ACHN (cell line): ENCODE measurements around the gene ZDHHC14.
"Not testable (repeated sequence)": the region's sequence is repeated elsewhere in the genome, so short reads cannot be mapped to it uniquely, and the experiment has no call there.

Experiments
- DNase-seq: peaks from one replicate; pipeline ENCODE4 v3.0.0-alpha.2; 2015
- in situ Hi-C: cut with HindIII; loops from 2 replicates; pipeline ENCODE4 v1.10.0; 2017; ENCODE audit warnings: low sequenced_read_pairs, low pct_ligation_motif_present, low pct_unique_long_range_greater_than_20kb

ZDHHC14 gene

DNA sequence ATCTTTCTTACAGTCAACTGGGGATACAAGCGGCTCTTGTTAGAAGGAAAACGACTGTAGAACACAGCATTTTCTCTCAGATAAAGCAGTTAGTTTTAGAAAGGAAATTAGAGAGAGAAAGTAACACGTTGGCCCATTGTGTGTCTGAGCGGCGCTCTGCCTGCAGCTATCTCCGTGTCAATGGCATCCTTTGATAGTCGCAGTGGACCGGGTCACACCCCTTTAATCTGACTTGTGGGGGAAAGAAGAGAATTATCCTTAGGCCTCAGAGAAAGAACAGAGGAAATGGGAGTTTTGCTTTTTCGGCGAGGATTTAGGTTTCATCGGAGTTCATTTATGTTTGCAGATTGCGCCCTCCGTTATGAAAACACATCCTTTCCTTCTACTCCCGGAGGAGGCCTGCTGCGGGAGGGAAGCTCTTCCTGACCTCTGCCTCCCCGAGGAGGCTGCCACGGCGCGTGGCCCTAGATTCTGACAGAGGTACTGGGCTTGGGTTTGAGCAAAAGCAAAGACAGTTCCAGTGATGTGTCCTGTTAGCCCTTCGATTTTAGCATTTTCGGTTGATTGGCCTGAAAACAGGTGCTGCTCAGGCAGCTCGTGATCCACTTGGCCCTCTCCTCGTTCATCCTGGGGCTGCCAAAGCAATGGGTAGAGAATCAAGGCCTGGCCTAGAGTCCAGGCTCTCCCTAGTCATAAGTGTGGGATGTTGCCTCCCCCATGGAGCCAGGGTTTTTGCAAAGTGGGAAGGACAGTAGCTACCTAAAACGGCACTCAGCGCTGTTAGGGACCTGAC, 74.9 kb downstream of the ZDHHC14 start:
- no peak for DNase-seq
- in situ Hi-C loops, result no loop called here

DNA sequence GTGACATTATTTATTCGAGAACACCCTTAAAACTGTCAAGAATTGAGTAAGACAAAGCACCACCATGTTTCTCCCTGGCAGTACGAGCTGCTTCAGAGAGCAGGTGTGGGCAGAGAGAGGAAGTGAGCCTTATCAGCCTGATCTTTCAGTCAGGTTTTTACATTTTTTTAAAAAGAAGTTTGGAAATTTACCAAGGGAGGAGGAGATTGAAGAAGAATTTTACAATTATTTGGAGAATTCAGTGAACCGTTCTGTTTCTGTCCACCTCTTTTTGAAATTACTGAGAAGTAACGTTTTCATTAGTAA, 75.5 kb downstream of the ZDHHC14 start:
- no peak for DNase-seq
- in situ Hi-C loops, result no loop called here

DNA sequence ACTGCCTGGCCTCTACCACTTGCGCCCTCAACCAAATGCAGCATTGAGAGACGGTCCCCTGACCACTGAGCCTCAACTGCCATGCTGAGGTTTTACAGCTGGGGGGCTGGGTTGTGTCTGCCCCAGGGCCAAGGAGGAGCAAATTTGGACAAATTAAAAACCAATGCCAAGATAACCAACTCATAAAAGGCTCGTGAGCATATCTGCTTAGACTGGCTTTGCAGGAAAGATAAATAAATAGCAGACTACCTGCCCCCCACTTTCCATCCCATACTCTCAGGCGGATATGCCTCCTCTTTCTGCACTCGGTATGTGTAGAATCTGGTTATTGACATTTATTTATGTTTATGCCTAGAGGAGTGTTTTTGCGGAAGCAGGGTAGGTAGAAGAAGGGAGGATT, 76.8 kb downstream of the ZDHHC14 start:
- DNase-seq, result no peak
- in situ Hi-C loops, result no loop called here

DNA sequence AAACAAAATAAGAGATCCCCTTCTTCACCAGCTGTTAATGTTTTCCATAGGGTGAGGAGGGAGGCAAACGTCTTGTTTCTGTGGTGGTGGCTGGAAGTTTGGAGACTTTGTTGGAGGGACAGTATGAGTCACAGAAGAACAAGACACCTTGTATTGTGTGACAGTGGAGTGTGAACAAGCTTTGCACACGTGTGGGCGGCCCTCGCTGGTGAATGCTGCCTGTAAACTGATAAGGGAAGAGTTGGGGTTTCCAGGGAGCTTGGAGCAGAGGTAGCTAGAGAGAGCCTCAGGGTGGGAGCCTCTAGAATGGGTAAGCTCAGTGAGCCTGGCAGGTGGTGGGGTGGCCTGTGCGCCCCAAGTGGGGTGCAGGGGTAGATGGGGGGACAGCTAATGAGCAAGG, 78.3 kb downstream of the ZDHHC14 start:
- DNase-seq, result no peak
- in situ Hi-C loops, result no loop called here

DNA sequence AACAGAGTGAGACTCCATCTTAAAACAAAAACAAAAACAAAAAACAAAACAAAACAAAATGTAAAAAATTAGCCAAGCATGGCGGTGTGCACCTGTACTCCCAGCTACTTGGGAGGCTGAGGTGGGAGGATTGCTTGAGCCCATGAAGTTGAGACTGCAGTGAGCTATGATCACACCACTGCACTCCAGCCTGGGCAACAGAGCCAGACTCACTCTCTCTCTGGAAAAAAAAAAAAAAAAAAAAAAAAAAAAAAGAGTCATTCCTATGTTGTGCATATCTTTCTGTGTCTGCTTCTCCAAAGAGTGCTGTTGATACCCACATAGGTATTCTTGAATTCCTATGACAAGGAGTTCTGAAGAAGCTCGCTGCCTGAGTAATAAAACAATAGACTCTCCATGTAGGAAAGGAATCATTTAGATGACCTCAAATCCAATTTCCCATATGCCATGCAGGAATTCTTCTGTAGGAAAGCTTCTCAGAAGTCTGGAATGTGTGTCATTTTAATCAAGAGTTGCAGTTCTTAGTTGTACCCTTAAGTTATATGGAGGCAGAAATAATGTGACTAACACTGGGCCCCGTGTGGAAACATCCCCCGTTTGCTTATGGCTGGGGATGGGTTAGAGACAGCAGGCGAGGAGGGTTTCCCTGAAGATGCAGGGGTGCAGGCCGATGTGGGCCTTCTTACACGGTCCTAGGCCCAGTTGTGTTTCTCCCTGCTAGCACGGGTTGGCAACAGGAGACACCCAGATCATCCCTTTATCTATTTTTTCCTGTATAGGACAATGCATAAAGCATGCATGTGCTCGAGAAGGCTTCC, 79.4 kb downstream of the ZDHHC14 start:
- DNase-seq, result no peak
- in situ Hi-C loops, result no loop called here

DNA sequence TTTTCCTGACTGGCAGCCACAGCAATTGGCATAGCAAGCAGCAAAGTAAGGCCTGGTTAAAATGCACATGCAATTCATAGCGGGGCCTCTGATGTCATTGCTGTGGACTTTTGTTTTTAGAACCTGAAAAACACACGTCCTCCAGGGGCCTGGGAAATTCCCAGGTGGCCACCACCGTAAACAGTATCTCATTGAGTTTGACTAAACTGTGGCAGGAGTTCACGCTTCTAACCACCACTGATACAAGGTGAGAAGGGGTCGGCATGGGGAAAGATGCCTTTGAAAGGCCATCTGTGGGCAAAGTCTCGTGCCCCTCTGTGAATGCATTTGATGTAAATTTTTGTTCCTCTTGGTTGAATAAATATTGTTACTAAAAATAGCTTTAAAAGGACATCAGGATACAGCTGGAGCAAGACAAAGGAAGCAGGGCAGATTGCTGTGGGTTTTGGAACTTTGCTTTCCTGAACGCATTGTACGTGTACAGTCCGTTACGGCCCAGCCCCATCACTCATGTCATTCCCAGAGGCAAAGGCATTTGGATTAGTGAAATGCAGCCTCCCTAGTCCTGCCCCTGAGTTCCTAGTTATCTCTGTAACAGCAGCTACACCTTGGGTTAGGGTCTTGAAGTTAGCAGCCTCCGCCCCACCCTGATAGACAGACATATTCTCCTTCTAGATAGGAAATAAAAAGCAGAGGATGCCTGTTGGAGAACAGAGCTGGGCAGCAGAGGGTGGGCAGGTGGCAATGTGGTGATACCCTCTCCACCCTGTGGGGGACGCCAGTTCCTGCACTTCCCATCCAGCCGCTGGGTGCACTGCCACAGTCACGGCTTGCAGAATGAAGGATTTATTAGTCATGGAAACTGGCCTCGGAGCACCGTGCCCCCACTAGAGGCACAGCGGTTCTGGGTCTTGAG, 80.3 kb downstream of the ZDHHC14 start:
- DNase-seq, result no peak
- in situ Hi-C loops, result no loop called here

DNA sequence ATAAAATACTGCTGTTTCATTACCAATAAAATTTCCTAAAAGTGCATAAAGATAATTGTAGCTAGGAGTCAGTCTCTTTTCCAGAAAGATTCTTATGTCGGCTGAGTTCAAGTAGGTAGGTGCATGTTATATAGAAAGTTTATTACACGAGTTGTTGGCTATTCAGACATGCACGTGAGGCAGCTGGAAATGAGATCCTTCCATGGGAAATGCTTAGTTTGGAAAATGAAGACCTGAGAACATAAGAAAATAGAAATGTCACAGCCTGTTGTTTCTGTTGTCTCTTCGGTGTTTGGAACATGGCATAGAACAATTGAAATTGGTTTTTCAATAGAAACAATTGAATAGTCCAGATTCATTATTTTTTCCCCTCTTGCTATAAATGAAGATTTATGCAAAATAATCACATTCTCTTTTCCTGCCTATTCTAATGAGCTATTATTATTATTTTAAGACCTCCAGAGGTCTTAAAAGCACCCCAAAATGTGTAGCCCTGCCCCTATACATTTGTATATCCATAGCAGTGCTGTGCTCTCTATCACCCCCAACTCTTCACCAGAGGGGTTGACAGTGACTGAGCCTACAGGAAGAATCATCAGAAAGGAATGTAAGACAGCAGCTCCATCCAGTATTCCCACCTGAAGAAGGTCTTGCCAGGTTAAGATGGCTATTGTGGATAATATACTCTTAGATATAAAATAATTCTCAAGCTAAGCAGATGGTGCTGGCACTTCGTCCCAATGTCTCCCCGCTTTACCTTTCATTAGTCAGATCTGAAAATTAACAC, 82.2 kb downstream of the ZDHHC14 start:
- in situ Hi-C loops, result no loop called here
- no peak for DNase-seq

DNA sequence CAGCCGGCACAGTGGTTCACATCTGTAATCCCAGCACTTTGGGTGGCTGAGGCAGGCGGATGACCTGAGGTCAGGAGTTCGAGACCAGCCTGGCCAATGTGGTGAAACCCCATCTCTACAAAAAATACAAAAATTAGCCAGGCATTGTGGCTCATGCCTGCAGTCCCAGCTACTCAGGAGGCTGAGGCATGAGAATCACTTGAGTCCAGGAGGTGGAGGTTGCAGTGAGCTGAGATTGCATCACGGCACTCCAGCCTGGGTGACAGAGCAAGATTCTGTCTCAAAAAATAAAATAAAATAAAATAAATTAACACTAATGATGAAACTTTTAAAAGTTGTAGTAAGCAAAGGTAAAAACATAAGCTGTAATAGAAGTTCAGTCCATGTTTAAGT, 82.7 kb downstream of the ZDHHC14 start:
- DNase-seq, in situ Hi-C loops: not testable (repeated sequence)

DNA sequence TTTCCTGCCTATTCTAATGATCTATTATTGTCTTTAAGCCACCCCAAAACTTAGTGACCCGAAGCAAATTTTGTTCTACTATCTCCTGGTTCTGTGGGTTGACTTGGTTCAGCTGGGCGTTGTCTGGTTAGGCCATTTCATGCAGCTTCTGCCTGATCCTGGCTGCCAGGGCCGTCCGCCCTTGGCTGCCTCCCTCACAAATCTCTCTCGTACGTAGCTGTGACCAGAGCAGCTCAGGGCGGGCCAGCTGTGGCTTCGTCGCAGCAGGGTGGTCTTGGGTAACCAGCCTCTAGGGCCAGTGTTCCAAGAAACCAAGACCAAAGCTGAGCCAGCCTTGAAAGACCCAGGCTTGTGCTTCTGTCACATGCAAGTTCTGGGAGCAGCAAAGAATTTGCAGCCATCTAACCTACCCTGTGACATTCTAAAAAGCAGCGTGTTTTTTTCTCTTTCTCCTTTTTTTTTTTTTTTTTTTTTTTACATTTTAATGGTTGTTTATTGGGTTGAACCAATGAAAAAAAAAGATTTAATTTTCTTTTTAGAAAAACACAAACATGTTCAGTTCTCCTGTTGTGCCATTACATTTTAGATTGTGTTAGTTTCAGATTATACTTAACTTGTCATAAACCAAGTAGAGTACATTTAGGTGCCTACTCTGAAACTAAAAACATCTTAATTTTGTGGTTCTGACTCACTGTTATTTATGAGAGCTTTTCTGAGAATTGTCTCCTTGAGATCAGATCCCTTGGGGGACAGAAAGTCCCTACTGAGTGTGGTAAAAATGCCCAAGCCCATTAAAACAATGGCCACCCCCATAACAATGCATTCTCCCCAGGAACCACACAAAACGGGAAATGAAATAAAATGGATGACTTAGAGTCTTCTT, 83.9 kb downstream of the ZDHHC14 start:
- no peak for DNase-seq

DNA sequence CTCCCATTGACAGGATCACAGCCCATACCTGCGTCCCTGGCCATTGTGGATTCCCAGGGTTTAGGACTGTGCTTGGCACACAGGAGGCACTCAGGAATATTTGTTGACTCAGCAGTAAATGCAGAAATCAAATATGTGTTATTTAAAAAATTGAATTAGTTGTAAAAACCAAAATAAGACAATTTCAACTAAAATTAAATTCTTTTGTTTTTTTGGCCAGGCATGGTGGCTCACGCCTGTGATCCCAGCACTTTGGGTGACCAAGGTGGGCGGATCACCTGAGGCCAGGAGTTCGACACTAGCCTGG, 85.3 kb downstream of the ZDHHC14 start:
- in situ Hi-C loops, result no loop called here

More for the DNA sequence above, 83.9 kb downstream of the ZDHHC14 start:
- in situ Hi-C loops, result no loop called here

DNA sequence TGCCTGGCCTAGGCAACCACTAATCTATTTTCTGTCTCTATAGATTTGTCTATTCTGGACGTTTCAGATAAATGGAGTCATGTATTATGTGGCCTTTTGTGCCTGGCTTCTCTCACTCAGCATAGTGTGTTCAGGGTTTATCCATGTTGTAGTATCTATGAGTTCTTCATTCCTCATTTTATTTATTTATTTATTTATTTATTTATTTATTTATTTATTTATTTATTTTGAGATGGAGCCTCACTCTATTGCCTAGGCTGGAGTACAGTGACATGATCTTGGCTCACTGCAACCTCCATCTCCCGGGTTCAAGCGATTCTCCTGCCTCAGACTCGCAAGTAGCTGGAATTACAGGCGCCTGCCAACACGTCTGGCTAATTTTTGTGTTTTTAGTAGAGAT, 86.3 kb downstream of the ZDHHC14 start:
- DNase-seq, in situ Hi-C loops: not testable (repeated sequence)

More for the DNA sequence above, 85.3 kb downstream of the ZDHHC14 start:
- DNase-seq, result no peak

DNA sequence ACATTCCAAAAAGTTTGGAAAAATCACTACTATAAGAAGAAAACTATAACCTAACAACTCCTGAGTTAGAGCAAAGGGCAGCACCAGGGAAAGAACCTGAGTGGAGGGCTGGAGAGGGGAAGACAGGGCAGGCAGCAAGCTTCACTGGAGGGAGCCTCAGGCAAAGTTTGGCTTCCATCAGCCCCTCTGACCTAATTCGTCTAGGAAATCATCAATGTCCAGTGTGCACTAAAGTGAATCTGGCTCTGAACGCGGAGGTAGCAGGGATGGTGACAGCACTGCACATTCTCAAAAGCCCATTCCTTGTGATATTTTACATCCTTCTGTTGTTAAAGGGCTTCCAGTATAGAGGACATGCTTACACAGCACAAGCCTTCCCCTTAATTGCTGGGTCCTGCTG, 87.1 kb downstream of the ZDHHC14 start:
- in situ Hi-C loops, result no loop called here
- no peak for DNase-seq

DNA sequence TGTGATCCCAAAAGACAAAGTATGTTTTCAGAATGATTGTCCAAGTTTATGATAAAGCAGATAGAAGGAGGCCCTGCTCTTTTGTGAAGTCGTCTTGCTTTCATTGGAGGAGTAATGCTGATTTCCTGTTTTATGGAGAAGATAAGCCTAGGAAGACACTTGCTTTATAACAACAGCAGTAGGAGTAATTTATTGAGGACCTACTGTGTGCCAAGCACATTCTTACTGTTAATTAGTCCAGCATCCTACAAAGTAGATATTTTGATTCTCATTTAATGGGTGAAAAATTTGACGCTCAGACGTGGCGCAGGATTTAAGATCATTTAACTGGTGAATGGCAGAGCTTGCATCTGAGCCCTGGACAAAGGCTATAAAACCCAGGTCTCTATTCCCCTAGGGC, 87.6 kb downstream of the ZDHHC14 start:
- in situ Hi-C loops, result no loop called here
- DNase-seq, result no peak

DNA sequence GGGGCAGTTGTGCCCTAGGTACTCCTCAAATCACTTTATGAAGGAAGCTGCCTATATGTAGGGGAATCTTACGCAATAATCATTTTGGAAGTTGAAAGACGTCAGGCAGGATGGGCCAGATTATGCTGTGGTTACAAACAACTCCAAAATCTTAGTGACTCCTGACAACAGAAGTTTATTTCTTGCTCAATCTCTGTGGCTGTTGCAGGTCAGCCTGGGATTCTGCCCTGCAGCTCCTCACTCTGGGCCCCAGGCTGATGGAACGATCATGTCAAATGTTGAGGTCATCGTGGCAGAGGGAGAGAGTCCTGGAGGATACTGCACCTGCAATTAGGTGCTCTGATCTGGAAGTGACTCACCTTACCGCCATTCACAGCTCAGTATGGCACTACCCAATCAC, 88.4 kb downstream of the ZDHHC14 start:
- DNase-seq, result no peak
- in situ Hi-C loops, result no loop called here

DNA sequence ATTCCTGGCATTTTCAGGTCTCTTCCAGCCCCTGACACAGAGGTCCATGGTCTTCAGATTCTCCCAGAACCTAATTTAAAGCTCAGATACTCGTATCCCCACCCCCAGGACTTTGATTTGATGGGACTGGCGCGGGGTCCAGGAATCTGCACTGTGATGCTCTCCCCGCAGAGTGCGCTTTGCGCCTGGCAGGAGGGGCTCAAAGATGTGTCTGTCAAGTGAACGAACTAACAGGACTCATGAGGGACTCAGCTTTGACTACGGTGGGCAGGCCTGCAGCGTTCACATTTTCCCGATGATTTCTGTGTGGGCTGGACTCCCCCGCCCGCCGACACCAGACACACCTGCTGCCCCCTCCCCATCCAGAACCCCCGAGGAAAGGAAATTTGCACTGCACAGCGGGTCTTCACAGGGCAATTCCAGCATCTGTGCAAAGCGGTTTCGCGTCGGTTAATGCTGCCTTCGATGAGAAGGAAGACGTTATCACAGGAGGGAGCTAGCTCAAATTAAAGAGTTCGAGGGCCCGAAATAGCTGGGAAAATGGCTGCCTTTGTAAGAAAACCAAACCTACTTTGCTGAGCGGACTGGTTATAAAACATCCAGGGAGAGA, 90.2 kb downstream of the ZDHHC14 start:
- in situ Hi-C loops, result no loop called here
- no peak for DNase-seq

DNA sequence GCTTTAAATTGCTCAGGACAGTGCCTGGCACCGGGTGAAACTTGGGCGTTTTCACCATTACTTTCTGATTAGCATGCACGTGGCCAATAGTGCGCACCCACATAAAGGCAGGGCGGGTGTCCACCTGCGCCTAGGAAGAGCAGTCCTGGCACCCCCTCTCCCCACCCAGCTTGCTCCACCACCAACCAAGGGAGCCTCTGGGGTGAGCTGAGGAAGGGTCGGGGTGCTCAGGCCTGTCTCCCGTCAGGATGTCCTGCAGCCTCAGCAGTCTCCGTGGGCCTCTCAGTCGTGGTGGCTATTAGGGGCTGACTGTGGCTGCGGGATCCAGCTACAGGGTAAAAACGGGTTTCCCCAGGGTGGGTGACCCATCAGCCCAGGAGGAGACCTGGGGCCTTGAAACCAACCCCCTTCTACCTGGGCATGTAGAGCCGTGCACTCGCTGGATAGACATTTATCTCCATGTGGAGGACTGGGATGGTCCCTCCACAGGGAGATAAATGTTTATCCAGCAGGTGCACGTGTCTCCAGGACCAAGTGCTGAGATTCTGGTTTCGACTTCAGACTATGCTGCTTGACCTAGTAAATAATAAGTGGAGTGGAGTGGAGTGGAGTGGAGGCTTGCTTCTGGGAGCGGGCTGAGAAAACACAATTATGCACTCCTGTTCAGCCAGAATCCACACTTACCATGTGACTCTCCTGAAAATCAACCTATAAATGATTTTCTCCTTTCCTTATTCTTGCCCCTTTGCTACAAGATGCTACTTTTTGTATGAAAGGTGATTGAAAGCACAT, 91.1 kb downstream of the ZDHHC14 start:
- no peak for DNase-seq
- in situ Hi-C loops, result no loop called here

DNA sequence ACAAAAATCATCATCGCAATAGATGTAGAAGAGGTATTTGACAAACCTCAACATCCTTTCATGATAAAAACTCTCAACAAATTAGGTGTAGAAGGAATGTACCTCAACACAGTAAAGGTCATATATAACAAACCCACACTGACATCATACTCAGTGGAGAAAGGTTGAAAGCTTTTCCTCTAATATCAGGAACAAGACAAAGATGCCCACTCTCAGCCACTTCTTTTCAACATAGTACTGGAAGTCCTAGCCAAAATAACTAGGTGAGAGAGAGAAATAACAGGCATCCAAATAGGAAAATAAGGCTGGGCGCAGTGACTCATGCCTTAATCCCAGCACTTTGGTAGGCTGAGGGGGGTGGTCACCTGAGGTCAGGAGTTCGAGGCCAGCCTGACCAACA, 95.8 kb downstream of the ZDHHC14 start:
- in situ Hi-C loops, result no loop called here
- DNase-seq, result no peak
